SH-SY5Y (cell line): ENCODE data around the gene SERINC4.

ENCODE experiments used
- GATA2 ChIP-seq: IDR thresholded peaks from 2 replicates; pipeline ENCODE4 v1.6.1; 2011; ENCODE audit warnings: mild to moderate bottlenecking, low read depth, low read length
- GATA3 ChIP-seq: IDR thresholded peaks from 2 replicates; pipeline ENCODE4 v1.6.1; 2011; ENCODE audit warnings: low read depth, mild to moderate bottlenecking, low read length, moderate library complexity

- TF ChIP-seq GATA2 = no peak
- no peak for TF ChIP-seq GATA3
These were observed 26.7 kb upstream of the SERINC4 start, which contains the start of gene WDR76 for GRCh38 chr15:43826508-43827341.
